IPS DF 4.7 (cell line): ENCODE results near the gene NLRP10.

ENCODE experiments used
- DNase-seq: peaks from one replicate; pipeline ENCODE4 v3.0.0-alpha.2; 2013; ENCODE audit warnings: low spot score; ENCODE audit errors: extremely low read depth

The NLRP10 gene

DNA sequence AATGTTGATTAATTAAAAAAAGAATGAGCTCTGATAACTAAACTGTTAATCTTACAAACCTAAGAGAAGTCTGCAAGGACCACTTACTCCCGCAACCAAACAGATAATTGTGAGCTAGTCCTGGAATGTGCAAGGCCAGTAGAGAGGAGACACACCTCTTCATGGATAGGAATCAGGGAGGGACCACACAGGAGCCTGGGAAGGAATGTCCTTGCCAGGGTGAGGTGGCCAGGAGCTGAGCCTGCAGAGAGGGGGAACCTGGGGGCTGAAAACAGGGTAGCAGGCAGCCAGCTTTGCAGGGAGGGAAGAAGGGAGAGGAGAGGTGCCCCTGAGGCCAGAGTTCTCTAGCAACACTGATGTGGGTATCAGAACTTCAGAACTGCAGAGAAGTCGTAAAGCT lies 9.4 kb upstream of the NLRP10 start:
- DNase-seq: no peak

DNA sequence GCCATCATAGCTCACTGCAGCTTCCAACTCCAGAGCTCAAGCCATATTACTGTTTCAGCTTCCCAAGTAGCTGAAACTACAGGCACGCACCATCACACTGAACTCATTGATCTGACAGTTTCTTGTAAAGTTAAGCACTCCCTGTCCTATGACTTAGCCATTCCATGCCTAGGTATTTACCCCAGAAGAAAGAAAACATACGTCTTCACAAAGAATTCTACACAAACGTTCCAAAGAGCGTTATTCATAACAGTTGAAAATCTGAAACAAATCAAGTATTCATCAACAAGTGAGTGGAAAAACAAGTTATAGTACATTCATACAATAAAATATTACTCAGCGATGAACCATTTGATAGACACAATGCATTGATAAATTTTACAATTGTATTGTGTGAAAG lies 7.8 kb upstream of the NLRP10 start:
- DNase-seq: no peak

DNA sequence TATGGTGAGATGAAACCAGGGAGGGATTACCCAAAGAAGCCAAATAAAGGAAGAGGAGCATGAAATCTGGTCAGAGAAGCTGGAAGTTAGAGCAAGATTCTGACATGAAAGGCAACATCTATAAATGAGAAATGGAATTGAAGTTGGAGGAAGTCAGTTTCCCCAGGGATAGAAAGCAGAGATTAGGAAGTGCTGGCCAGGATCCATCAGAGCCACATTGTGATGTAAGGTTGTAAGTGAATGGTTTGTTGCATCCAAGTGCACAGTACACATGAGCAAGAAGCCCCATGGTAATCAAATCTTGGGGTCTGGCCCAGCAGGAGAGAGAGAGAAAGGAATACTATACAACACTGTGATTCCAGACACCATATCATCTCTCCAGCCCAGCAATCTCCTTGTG lies 6.6 kb upstream of the NLRP10 start:
- no peak for DNase-seq

DNA sequence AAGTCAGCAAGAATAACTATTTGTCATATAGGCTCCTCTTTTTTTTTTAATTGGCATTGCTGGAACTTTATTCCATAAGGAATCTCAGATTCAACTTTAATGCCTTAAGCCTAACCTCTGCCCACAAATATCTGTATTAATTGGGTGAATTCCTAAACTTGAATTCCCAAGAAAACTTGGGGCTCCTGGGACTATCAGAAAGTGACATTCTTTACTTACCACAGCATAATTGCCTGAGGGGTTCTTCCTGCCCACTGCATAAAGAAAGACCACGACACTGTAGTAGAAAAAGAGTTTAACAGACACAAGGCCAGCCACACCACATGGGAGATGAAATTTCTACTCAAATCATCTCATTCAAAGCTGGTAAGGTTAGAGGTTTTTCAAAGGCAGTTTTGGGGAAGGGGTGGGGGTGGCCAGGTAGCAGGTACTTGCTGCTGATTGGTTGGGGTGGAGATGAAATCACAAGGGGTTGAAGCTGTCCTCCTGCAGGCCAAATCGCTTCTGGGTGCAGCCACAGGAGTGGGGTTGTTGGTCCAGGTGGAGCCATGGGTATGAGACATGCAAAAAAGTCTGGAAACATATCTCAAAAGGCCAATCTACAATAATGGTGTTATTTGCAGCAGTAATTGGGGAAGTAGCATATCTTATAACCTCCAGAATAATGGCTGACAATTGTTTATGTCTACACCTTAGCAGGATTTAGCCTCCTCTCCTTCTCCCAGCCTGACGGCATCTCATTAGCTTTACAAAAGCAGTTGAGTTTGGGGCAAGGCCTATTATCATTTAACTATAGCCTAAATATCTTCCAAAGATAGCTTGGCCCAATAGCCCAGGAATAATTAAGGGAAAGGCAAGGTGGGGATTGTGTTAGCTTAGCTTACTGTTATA lies 4.8 kb upstream of the NLRP10 start:
- peak; percentile 36 for DNase-seq

DNA sequence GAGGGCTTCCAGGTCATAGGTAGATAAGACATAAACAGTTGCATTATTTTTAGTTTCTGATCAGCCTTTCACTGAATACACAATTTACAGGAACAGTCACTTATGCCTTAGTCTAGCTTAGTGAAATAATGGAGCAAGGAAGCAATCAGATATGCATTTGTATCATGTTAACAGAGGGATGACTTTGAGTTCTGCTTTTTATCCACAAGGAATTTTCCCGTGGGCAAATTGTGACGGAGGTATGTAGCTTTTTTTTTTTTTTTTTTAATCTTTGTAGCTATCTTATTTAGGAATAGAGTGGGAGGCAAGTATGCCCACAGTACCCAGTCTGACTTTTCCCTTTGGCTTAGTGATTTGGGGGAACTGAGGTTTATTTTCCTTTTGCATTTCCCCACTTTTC lies 3.4 kb upstream of the NLRP10 start:
- DNase-seq: no peak

DNA sequence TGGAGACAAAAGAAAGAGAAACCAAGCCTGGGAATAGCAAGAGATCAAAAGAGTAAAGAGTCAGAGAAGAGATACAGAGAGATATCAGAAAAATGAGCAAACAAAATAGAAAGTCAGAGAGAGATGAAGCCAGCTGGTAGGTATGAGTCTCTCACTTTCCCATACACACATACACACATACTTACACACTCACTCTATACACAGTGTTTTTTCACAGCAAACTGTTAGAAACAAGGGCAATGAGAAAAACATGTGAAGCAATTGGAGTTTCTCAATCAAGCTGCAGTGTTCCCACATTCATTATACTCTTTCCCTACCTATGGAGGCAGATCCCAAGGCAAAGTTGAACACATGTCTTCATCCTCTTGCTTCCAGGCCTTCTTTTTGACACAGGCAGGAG lies 2.6 kb upstream of the NLRP10 start:
- DNase-seq: no peak

DNA sequence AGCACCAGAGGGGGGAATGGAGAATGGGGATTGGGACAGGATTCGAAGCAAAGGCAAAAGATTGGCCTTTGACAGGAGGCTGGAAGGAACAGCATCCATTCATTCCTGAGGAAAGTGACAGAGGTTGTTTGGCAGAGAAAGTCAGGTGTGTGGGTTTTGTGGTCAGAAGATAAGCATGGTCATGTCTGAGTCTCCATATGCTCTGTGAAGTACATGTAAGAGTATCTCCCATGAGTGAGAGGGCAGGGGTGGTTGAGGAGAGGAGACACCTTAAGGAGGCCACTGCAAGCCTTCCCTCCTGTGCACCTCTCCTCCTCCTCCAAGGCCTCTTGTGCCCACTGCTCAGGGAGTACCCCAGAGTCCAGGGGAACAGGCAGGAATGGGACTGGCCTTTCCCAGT lies 1.9 kb upstream of the NLRP10 start:
- no peak for DNase-seq

DNA sequence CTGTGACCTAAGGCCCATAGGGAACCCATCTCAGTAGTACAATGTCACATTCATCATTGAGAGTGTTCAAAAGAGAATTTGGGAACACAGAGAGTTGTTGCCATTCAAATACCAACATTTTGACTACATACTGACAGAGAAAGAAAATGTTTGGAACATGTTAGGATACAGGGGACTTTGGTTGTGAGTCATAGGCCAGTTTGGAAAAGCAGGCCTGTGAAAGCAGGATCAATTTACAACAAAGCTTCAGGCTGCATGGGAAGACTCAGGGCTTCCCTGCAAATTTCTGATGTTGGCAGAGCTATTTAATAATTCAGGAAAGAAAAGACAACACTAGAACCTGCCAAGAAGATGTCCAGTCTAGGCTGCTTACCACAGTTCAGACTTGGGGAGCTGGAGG lies 374 bp downstream of the NLRP10 start:
- no peak for DNase-seq

DNA sequence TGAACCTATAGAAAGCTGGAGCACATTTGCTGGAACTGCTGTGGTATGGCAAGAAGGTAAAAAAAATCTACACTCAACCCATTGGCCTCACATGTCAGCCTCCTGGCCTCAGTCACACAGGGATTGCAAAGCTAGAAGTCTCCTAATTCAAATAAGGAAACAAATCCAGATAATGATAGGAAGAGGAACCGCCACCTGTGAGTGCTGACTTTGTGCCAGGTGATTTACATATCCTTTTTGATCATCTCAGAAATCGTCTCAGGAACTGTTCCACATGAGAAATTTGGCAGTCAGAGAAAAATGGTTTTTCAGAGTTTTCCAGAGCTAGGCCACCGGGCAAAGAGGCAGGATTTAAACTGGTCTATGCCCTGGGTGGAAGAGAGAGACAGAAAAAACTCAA lies 986 bp downstream of the NLRP10 start:
- no peak for DNase-seq

DNA sequence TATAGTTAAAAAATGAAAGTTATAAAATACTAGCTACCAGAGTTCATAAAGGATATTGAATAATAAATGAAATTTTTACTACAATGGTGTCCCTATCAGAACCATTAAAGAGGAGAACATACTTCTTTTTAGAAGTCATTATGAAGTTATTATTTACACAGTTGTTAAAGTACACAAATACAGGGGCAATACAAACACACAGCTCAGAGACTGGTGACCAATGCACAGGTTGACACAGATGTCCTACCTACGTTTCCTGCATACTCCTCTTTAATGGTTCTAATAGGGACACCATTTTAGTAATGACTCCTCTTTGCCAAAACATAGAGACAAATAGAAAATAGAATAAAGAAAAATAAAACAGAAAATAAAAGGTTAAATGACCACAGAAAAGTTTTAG lies 10.1 kb downstream of the NLRP10 start:
- DNase-seq: no peak

DNA sequence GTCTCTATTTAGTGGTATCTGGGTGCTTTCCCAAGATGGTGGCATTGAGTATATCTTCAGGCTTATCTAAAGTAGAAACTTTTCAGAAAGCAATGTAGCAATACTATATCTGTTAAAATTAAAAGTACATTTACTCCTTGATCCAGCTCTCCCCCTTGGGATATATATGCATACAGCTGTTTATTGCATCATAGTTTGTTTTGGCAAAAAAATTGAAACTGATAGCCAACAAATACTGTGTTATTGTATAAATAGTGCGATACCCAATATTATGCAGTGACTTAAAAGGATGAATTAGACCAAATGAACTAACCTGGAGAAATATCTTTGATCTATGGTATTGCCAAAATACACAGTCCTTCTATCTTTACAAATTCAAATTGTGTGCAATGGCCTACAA lies 15.3 kb downstream of the NLRP10 start:
- no peak for DNase-seq

DNA sequence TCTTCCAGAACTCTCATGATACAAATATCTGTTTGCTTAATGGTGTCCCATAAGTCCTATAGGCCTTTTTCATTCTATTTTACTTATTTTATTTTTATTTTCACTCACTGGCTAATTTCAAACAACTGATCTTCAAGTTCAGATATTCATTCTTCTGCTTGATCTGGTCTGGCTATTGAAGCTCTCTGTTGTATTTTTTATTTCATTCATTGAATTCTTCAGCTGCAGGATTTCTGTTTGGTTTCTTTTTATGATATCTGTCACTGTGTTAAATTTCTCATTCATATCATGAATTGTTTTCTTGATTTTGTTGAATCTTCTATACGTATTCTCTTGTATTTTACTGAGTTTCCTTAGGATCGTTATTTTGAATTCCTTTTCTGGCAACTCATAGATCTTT lies 21.1 kb downstream of the NLRP10 start:
- DNase-seq: no peak

DNA sequence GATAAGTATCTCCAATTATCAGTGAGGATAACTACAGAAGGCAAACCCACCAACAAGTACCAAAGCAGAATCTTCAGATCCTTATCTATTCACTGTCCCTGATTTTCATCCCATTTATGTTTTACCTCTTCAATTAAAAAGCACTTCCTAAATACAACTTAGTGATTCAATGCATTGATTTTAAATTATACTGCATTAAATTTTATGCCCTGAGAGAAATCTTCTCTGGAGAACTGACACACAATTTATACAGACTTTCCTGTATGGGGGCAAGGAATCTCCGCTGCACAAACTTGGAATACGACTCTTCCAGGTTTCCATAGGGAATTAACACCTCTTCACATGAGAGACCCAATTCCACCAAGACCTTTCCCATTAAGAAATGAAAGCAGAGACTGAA lies 23.6 kb downstream of the NLRP10 start, which contains the start of gene OR10A3:
Gene OR10A3, minus strand, starts transcription at position 101 of the 400 bp plus-strand sequence. CDS start 2,188 bp downstream, outside the sequence.
- DNase-seq: no peak

DNA sequence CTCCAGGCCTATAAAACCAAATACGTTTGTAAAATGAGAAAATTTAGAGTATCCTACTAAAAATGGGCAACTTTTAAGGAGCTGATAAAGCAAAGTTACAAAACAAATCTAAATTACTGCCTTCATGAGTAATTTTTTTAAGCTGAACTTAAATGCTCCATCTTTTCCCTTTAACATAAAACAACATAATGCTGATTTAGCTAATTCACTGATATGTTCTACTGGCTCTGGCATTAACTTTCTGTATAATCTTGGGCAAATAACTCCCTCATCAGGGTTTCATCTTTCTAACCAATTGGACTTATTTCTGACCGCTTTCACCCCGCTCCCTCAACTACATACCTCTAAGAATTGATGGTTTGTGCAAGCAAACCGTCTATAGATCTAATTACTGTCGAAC lies 24.1 kb downstream of the NLRP10 start:
- no peak for DNase-seq

DNA sequence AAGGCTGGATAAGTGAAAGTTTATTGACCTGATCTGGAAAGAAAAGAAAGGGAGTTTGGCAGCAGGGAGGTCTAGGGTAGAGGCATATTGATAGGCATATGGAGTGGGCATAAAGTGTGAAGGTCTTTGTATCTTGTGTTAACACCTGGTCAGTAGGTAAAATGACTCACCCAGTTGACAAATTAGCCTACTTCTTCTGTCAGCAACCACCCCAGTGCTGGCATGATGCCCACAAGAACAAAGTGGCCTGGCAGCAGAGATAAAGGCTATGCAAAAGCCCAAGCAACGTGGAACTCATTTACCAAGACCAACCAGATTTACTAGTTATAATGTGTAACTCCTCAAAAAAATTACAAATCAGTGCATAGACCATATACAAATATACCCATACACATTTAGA lies 28.6 kb downstream of the NLRP10 start:
- DNase-seq: no peak

DNA sequence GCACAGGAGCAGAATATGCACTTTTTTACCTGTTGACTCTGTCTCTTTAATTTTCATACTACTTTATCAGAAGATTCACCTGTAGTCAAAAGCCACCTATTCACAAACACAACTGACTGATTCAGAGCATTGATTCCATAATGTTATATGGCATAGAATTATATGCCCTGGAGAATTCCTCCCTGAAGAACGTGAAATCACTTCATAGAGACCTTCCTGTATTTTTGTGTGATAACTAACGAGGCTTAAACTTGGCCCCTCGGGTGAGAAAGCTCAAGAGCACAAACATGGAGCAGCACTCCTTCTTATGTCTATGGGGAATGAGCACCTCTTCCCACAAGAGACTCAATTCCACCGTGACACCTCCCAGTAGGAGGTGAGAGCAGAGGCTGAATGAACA lies 34.1 kb downstream of the NLRP10 start, which contains the start of gene OR10A6:
Gene OR10A6, minus strand, starts transcription at position 101 of the 400 bp plus-strand sequence. CDS start 2,606 bp downstream, outside the sequence.
- no peak for DNase-seq

DNA sequence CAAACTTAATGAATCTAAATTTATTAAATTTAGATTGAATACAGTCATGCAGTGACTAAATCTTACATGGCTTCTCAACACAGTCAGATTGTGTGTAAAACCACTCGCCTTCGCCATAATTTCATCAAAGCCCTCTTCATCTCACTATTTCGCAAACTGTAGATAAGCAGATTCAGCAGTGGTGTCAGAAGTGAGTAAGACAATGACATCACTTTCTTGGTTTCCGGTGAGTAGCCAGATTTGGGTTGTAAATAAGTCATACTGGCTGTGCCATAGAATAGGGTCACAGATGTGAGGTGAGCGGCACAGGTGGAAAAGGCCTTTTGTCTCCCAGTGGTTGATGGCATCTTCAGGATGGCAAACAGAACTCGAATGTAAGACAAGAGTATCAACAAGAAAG lies 37.6 kb downstream of the NLRP10 start:
- DNase-seq: no peak

DNA sequence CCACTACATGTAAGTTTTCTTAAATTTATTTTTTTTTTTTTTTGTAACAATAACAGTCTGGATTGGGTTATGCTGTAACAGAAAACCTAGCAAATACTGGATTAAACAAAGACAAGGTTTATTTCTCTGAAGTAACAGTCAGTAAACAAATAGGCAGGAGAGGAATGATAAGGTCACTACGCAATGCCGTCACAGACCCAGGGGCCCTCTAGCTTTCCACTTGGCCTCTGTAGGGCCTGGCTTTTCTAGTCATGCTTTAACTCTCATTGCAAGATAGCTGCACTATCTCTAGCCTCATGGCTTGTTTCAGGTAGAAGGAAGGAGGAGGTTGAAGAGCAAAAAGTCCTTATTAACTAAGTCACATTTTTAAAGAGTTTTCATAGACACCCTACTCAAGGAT lies 40.7 kb downstream of the NLRP10 start:
- DNase-seq: no peak

DNA sequence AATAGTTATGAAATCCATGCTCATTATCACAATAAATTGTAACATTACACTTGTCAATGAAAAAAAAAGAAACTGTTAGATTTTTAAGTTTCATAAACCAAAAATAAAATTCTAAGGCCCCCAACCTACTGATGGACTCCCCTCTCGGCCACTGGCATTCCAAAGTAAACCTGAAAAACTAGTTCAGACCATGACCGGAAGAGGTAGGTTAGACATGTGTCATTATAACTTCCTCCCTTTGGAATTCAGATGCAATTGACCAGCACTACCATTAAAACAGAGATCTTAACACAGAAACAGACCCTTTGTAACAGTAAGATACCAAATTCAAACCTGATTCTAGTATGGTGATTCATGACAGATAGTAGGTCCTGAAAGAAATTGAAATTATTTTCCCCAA lies 47.1 kb downstream of the NLRP10 start:
- no peak for DNase-seq
